Measurements from ENCODE around the gene CA5A. TPM values are rescaled to one million over a fixed set of nuclear protein-coding genes. Genes with fewer than 3 reads are reported as not detected.
"Not testable (repeated sequence)": the region's sequence is repeated elsewhere in the genome, so short reads cannot be mapped to it uniquely, and the experiment has no call there.

CA5A gene
- total and polyA plus RNA-seq, 7 donors: not detected

GRCh38 chr16:87895641-87896141, 40.6 kb downstream of the CA5A start:
- 48 to 80% methylated on average over 10 of the region's 10 CpGs for WGBS, 2 donors
- intact Hi-C loops (cut with DNase I): no loop called here
- H3K4me1 ChIP-seq: peaks cover 0 to 13% (median 8%) of the 10 kb centered on the region in 4 donors
- H3K9me3 ChIP-seq: no peaks in the 10 kb centered on the region
- H3K27me3 ChIP-seq: no peaks in the 10 kb centered on the region
- H3K27ac ChIP-seq: no peak overlapping the region
- H3K36me3 ChIP-seq: no peaks in the 10 kb centered on the region
- DNase-seq: no peak
- no peak for TF ChIP-seq EP300 (IDR thresholded peaks at IDR 0.05)
- no peak for TF ChIP-seq POLR2AphosphoS5 (IDR thresholded peaks at IDR 0.05)
- no peak for TF ChIP-seq CTCF (IDR thresholded peaks at IDR 0.05)
- no peak for TF ChIP-seq POLR2A (IDR thresholded peaks at IDR 0.05)
- H3K4me3 ChIP-seq: no peak overlapping the region

- intact Hi-C loops (cut with DNase I): not testable (repeated sequence)
These were observed 42.3 kb downstream of the CA5A start for GRCh38 chr16:87894005-87894404.

GRCh38 chr16:87891764-87892163, 44.6 kb downstream of the CA5A start:
- Histone ChIP-seq H3K27ac (no peak overlapping the region), H3K4me3 (no peak overlapping the region), H3K36me3 (no peaks in the 10 kb centered on the region), H3K4me1 (peaks cover 0 to 13% (median 8%) of the 10 kb centered on the region in 4 donors), H3K27me3 (no peaks in the 10 kb centered on the region), H3K9me3 (no peaks in the 10 kb centered on the region)
- DNase-seq: no peak
- WGBS, 2 donors: 93 to 94% methylated on average over 21 of the region's 21 CpGs
- intact Hi-C loops (cut with DNase I): no loop called here
- TF ChIP-seq EP300 (IDR thresholded peaks at IDR 0.05): no peak
- TF ChIP-seq CTCF (IDR thresholded peaks at IDR 0.05): no peak
- TF ChIP-seq POLR2AphosphoS5 (IDR thresholded peaks at IDR 0.05): no peak
- TF ChIP-seq POLR2A (IDR thresholded peaks at IDR 0.05): no peak

More at GRCh38 chr16:87894005-87894404, 42.3 kb downstream of the CA5A start:
- not testable (repeated sequence) for DNase-seq, H3K27me3 ChIP-seq, H3K4me3 ChIP-seq, H3K36me3 ChIP-seq, H3K9me3 ChIP-seq
- Histone ChIP-seq H3K4me1 (peaks cover 0 to 13% (median 8%) of the 10 kb centered on the region in 4 donors), H3K27ac (peak overlapping the region in 1 of 4 donors; percentile 57)
- WGBS, 2 donors: 78 to 80% methylated on average over 4 of the region's 4 CpGs

- H3K9me3 ChIP-seq; H3K27me3 ChIP-seq; H3K36me3 ChIP-seq; H3K27ac ChIP-seq; intact Hi-C loops (cut with DNase I); H3K4me3 ChIP-seq; DNase-seq: not testable (repeated sequence)
- H3K4me1 ChIP-seq: peaks cover 0 to 13% (median 8%) of the 10 kb centered on the region in 4 donors
- 82 to 93% methylated on average over 10 of the region's 10 CpGs for WGBS, 2 donors
These were observed 46.6 kb downstream of the CA5A start for GRCh38 chr16:87889762-87890161.

GRCh38 chr16:87888346-87888745, 48.0 kb downstream of the CA5A start:
- H3K4me1 ChIP-seq; H3K4me3 ChIP-seq; H3K9me3 ChIP-seq; H3K27ac ChIP-seq; H3K36me3 ChIP-seq; intact Hi-C loops (cut with DNase I); DNase-seq: not testable (repeated sequence)
- peaks cover 0 to 10% (median 0%) of the 10 kb centered on the region in 3 donors for H3K27me3 ChIP-seq
- WGBS, 2 donors: 90 to 92% methylated on average over 7 of the region's 7 CpGs

- H3K27me3 ChIP-seq: peaks cover 0 to 10% (median 0%) of the 10 kb centered on the region in 3 donors
- DNase-seq; intact Hi-C loops (cut with DNase I); H3K27ac ChIP-seq; H3K4me3 ChIP-seq; H3K4me1 ChIP-seq; H3K9me3 ChIP-seq; H3K36me3 ChIP-seq: not testable (repeated sequence)
- WGBS, 2 donors: 82 to 84% methylated on average over 8 of the region's 8 CpGs
These were observed 48.4 kb downstream of the CA5A start for GRCh38 chr16:87887931-87888330.

- not testable (repeated sequence) for H3K27ac ChIP-seq, H3K4me1 ChIP-seq
- WGBS, 2 donors: 35 to 61% methylated on average over 8 of the region's 8 CpGs
These were observed 50.9 kb downstream of the CA5A start for GRCh38 chr16:87885371-87885967.

More at GRCh38 chr16:87885371-87885967, 50.9 kb downstream of the CA5A start:
- DNase-seq; H3K4me3 ChIP-seq; H3K36me3 ChIP-seq; H3K9me3 ChIP-seq; intact Hi-C loops (cut with DNase I): not testable (repeated sequence)
- peaks cover 0 to 31% (median 3%) of the 10 kb centered on the region in 3 donors for H3K27me3 ChIP-seq

Measured in sigmoid colon (tissue), 7 donors.